CD4-positive, alpha-beta T cell treated with Interleukin-17A for 1 hour (primary cell): Measurements from ENCODE around the gene CES2.
"Not testable (repeated sequence)": the region's sequence is repeated elsewhere in the genome, so short reads cannot be mapped to it uniquely, and the experiment has no call there.

ENCODE experiments used
- DNase-seq: peaks from one replicate; pipeline ENCODE4 v3.0.0-alpha.2; 2020

Gene CES2

GRCh38 chr16:66937725-66938337, 2.5 kb downstream of the CES2 start:
- no peak for DNase-seq

- no peak for DNase-seq
Observed at GRCh38 chr16:66939366-66939765, 4.0 kb downstream of the CES2 start.

GRCh38 chr16:66940236-66940635, 4.9 kb downstream of the CES2 start:
- no peak for DNase-seq

GRCh38 chr16:66942981-66943380, 7.7 kb downstream of the CES2 start:
- no peak for DNase-seq

- no peak for DNase-seq
Observed at GRCh38 chr16:66943426-66944053, 8.2 kb downstream of the CES2 start.

- DNase-seq, result no peak
Observed at GRCh38 chr16:66944054-66944441, 8.7 kb downstream of the CES2 start.

GRCh38 chr16:66944971-66945370, 9.7 kb downstream of the CES2 start:
- not testable (repeated sequence) for DNase-seq

GRCh38 chr16:66945939-66946338, 10.6 kb downstream of the CES2 start:
- DNase-seq, result no peak

GRCh38 chr16:66946541-66946940, 11.2 kb downstream of the CES2 start:
- no peak for DNase-seq

GRCh38 chr16:66946974-66947301, 11.6 kb downstream of the CES2 start:
- no peak for DNase-seq

GRCh38 chr16:66947302-66948065, 12.2 kb downstream of the CES2 start:
- DNase-seq, result peak; percentile 89

- DNase-seq, result no peak
Observed at GRCh38 chr16:66948134-66948836, 13.0 kb downstream of the CES2 start.

- no peak for DNase-seq
Observed at GRCh38 chr16:66948837-66949225, 13.5 kb downstream of the CES2 start.

- DNase-seq, result no peak
Observed at GRCh38 chr16:66949472-66949871, 14.2 kb downstream of the CES2 start.

- DNase-seq, result no peak
Observed at GRCh38 chr16:66950437-66950836, 15.1 kb downstream of the CES2 start.

- DNase-seq, result no peak
Observed at GRCh38 chr16:66950971-66951790, 15.9 kb downstream of the CES2 start.

GRCh38 chr16:66952430-66953110, 17.3 kb downstream of the CES2 start:
- DNase-seq, result no peak

GRCh38 chr16:66953462-66954096, 18.3 kb downstream of the CES2 start:
- no peak for DNase-seq

- DNase-seq, result peak; percentile 81
Observed at GRCh38 chr16:66954097-66954659, 18.9 kb downstream of the CES2 start.

- not testable (repeated sequence) for DNase-seq
Observed at GRCh38 chr16:66955363-66956153, 20.2 kb downstream of the CES2 start.

GRCh38 chr16:66956154-66956457, 20.8 kb downstream of the CES2 start:
- not testable (repeated sequence) for DNase-seq
